ENCODE measurements around the gene NDRG3. TPM values are rescaled to one million over a fixed set of nuclear protein-coding genes. Genes with fewer than 3 reads are reported as not detected.

The NDRG3 gene
- total and polyA plus RNA-seq, 4 donors, result 3.1 to 6.3 (median 4.5) TPM

DNA sequence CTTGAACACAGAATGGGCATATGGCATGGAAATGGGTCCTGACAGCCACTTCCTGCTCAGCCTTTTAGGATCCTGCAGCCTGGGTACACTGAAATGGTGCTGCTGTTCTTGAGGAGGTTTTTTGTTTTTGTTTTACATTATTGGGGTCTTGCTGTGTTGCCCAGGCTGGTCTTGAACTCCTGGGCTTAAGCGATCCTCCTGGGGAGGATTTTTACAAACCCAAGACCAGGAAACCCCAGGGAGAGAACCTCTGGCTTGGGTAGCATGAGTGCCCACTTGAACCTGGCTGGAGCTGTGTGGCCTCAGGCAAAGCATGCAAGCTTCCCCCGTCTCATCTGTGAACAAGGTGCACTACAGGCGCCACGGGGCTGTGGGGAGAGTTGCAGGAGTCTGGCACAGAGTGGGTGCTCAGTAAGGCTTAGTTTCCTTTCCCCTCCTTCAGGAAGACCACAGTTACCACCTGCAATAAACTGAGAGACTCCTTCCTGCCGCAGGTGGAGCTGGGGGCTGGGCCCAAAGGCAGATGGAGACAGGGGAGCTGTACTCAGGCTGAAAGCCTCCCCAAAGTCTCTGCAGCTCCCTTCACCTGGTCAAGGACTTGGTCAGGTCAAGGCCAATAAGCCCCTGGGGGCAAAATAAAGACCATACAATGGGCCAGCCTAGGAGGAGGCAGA lies 101.7 kb downstream of the NDRG3 start:
- 80% methylated on average over 5 of the region's 5 CpGs for WGBS
- Histone ChIP-seq H3K27me3 (ENCODE audit: control insufficient read depth in 4 of 4, insufficient read depth in 4 of 4, low read length in 3 of 4) (no peaks in the 10 kb centered on the region), H3K4me3 (ENCODE audit: low read depth in 1 of 3, low read length in 3 of 3) (no peak overlapping the region), H3K27ac (ENCODE audit: low read depth in 1 of 2, low read length in 2 of 2) (no peak overlapping the region), H3K4me1 (ENCODE audit: control insufficient read depth in 4 of 4, insufficient read depth in 4 of 4, low read length in 3 of 4) (no peaks in the 10 kb centered on the region), H3K9me3 (ENCODE audit: control insufficient read depth in 4 of 4, low read length in 3 of 4) (no peaks in the 10 kb centered on the region), H3K36me3 (ENCODE audit: control insufficient read depth in 4 of 4, insufficient read depth in 3 of 4, low read depth in 1 of 4, low read length in 3 of 4) (no peaks in the 10 kb centered on the region), H3K9ac (ENCODE audit: low read depth in 1 of 2, low read length in 2 of 2) (no peak overlapping the region)
- DNase-seq (ENCODE audit: low spot score), result no peak
- TF ChIP-seq YY1 (IDR thresholded peaks at IDR 0.05), result no peak

- DNase-seq (ENCODE audit: low spot score), result no peak
- 84% methylated on average over 6 of the region's 6 CpGs for WGBS
- no peaks in the 10 kb centered on the region for H3K9me3 ChIP-seq (ENCODE audit: control insufficient read depth in 4 of 4, low read length in 3 of 4)
- H3K27ac ChIP-seq (ENCODE audit: low read depth in 1 of 2, low read length in 2 of 2), result no peak overlapping the region
- H3K4me1 ChIP-seq (ENCODE audit: control insufficient read depth in 4 of 4, insufficient read depth in 4 of 4, low read length in 3 of 4), result no peaks in the 10 kb centered on the region
- H3K36me3 ChIP-seq (ENCODE audit: control insufficient read depth in 4 of 4, insufficient read depth in 3 of 4, low read depth in 1 of 4, low read length in 3 of 4), result no peaks in the 10 kb centered on the region
- H3K4me3 ChIP-seq (ENCODE audit: low read depth in 1 of 3, low read length in 3 of 3), result no peak overlapping the region
- TF ChIP-seq MAX (IDR thresholded peaks at IDR 0.05), result no peak
- TF ChIP-seq FOXA2 (IDR thresholded peaks at IDR 0.05), result no peak
- no peak for TF ChIP-seq EGR1 (IDR thresholded peaks at IDR 0.05; ENCODE audit: low read depth in 2 of 2)
- TF ChIP-seq ATF3 (IDR thresholded peaks at IDR 0.05), result no peak
- no peak for TF ChIP-seq HNF4A (conservative IDR thresholded peaks at IDR 0.05)
- no peak for TF ChIP-seq GABPA (IDR thresholded peaks at IDR 0.05 in 1 of 2, conservative IDR thresholded peaks at IDR 0.05 in 1 of 2)
- no peak for TF ChIP-seq JUND (IDR thresholded peaks at IDR 0.05)
- TF ChIP-seq YY1 (IDR thresholded peaks at IDR 0.05), result no peak
- no peak for TF ChIP-seq FOXA1 (IDR thresholded peaks at IDR 0.05)
- no peak for TF ChIP-seq SP1 (IDR thresholded peaks at IDR 0.05)
- no peak for TF ChIP-seq HNF4G (IDR thresholded peaks at IDR 0.05)
- TF ChIP-seq, protein P1, sequence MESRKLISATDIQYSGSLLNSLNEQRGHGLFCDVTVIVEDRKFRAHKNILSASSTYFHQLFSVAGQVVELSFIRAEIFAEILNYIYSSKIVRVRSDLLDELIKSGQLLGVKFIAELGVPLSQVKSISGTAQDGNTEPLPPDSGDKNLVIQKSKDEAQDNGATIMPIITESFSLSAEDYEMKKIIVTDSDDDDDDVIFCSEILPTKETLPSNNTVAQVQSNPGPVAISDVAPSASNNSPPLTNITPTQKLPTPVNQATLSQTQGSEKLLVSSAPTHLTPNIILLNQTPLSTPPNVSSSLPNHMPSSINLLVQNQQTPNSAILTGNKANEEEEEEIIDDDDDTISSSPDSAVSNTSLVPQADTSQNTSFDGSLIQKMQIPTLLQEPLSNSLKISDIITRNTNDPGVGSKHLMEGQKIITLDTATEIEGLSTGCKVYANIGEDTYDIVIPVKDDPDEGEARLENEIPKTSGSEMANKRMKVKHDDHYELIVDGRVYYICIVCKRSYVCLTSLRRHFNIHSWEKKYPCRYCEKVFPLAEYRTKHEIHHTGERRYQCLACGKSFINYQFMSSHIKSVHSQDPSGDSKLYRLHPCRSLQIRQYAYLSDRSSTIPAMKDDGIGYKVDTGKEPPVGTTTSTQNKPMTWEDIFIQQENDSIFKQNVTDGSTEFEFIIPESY (IDR thresholded peaks at IDR 0.05), result no peak
- TF ChIP-seq NR2F2 (IDR thresholded peaks at IDR 0.05), result no peak
- TF ChIP-seq TAF1 (conservative IDR thresholded peaks at IDR 0.05), result no peak
- TF ChIP-seq RAD21 (IDR thresholded peaks at IDR 0.05), result no peak
- TF ChIP-seq RXRA (IDR thresholded peaks at IDR 0.05), result no peak
- TF ChIP-seq, protein P2, sequence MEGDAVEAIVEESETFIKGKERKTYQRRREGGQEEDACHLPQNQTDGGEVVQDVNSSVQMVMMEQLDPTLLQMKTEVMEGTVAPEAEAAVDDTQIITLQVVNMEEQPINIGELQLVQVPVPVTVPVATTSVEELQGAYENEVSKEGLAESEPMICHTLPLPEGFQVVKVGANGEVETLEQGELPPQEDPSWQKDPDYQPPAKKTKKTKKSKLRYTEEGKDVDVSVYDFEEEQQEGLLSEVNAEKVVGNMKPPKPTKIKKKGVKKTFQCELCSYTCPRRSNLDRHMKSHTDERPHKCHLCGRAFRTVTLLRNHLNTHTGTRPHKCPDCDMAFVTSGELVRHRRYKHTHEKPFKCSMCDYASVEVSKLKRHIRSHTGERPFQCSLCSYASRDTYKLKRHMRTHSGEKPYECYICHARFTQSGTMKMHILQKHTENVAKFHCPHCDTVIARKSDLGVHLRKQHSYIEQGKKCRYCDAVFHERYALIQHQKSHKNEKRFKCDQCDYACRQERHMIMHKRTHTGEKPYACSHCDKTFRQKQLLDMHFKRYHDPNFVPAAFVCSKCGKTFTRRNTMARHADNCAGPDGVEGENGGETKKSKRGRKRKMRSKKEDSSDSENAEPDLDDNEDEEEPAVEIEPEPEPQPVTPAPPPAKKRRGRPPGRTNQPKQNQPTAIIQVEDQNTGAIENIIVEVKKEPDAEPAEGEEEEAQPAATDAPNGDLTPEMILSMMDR (IDR thresholded peaks at IDR 0.05; ENCODE audit: low read depth, low read length, missing input control), result no peak
- TF ChIP-seq REST (IDR thresholded peaks at IDR 0.05), result no peak
- H3K9ac ChIP-seq (ENCODE audit: low read depth in 1 of 2, low read length in 2 of 2), result no peak overlapping the region
- H3K27me3 ChIP-seq (ENCODE audit: control insufficient read depth in 4 of 4, insufficient read depth in 4 of 4, low read length in 3 of 4), result no peaks in the 10 kb centered on the region
Measured at GRCh38 chr20:36642136-36642535, 103.8 kb downstream of the NDRG3 start.

Measured in liver (tissue), 9 donors.